ENCODE measurements around the gene SEC23A. TPM values are rescaled to one million over a fixed set of nuclear protein-coding genes. Genes with fewer than 3 reads are reported as not detected.
"Not testable (repeated sequence)": the region's sequence is repeated elsewhere in the genome, so short reads cannot be mapped to it uniquely, and the experiment has no call there.

SEC23A gene
- polyA plus RNA-seq (2013) = 90.9 and 91.1 TPM in 2 replicates

- peak within 1 kb of the TSS; percentile 90 for H3K14ac ChIP-seq (ENCODE audit: low read length)
- H2BK120ac ChIP-seq (ENCODE audit: insufficient read depth, low read length, poor library complexity) = peak within 1 kb of the TSS; percentile 89
- H3K18ac ChIP-seq (ENCODE audit: low read length) = peak within 1 kb of the TSS; percentile 92
- H3K4me2 ChIP-seq (ENCODE audit: low read length) = peak within 1 kb of the TSS; percentile 61
- peak; percentile 81 to 86 for DNase-seq
- H3K79me1 ChIP-seq (ENCODE audit: low read length) = peaks cover 9% of the 10 kb centered on the region
- peaks cover 0 to 2% of the 10 kb centered on the region in 2 experiments for H3K4me1 ChIP-seq (ENCODE audit: control insufficient read depth in 1 of 2, insufficient read depth in 2 of 2, low read length in 2 of 2)
- H4K12ac ChIP-seq (ENCODE audit: low read depth, low read length) = peak within 1 kb of the TSS; percentile 99
- peak within 1 kb of the TSS; percentile 80 for H2AK5ac ChIP-seq (ENCODE audit: low read length)
- peaks cover 9% of the 10 kb centered on the region for H3K79me2 ChIP-seq (ENCODE audit: control insufficient read depth, insufficient read depth, low read length, poor library complexity)
- H2BK12ac ChIP-seq (ENCODE audit: low read length) = peak within 1 kb of the TSS; percentile 56
- H3K4ac ChIP-seq (ENCODE audit: low read depth, low read length) = peak within 1 kb of the TSS; percentile 93
- peaks cover 0 to 5% of the 10 kb centered on the region in 2 experiments for H3K36me3 ChIP-seq (ENCODE audit: control insufficient read depth in 1 of 2, insufficient read depth in 2 of 2, low read length in 2 of 2)
- peak within 1 kb of the TSS; percentile 93 for H4K91ac ChIP-seq (ENCODE audit: low read depth, low read length)
- H3K4me3 ChIP-seq (ENCODE audit: low read depth, low read length) = peak within 1 kb of the TSS; percentile 88
- peak within 1 kb of the TSS; percentile 77 for H2AFZ ChIP-seq (ENCODE audit: insufficient read depth, low read length, poor library complexity)
- H3K23ac ChIP-seq (ENCODE audit: low read length) = no peak within 1 kb of the TSS
- H3K27me3 ChIP-seq (ENCODE audit: insufficient read depth, low read length) = no peaks in the 10 kb centered on the region
- peak within 1 kb of the TSS; percentile 86 for H2BK5ac ChIP-seq (ENCODE audit: low read depth, low read length, poor library complexity)
- H3K9me3 ChIP-seq (ENCODE audit: insufficient read depth, low read depth, low read length) = no peaks in the 10 kb centered on the region
- WGBS (ENCODE audit: extremely low coverage, insufficient coverage, insufficient read length) = no CpG with 5 or more reads among the region's 58 CpGs
- H3K9ac ChIP-seq (ENCODE audit: low read length) = peak within 1 kb of the TSS; percentile 59
- peak within 1 kb of the TSS; percentile 83 for H3K27ac ChIP-seq (ENCODE audit: low read depth, low read length)
- peak within 1 kb of the TSS; percentile 98 for H4K8ac ChIP-seq (ENCODE audit: low read depth, low read length)
These were observed at the start of gene SEC23A for GRCh38 chr14:39102969-39103957. Gene SEC23A, minus strand, starts transcription at chr14:39103235. Its CDS starts 7,117 bp downstream, at chr14:39096118.

- H2BK120ac ChIP-seq (ENCODE audit: insufficient read depth, low read length, poor library complexity) = no peak overlapping the region
These were observed 42.4 kb upstream of the SEC23A start for GRCh38 chr14:39145266-39145966.

GRCh38 chr14:39143226-39143625 lies 40.2 kb upstream of the SEC23A start:
- WGBS (ENCODE audit: extremely low coverage, insufficient coverage, insufficient read length) = no CpG with 5 or more reads among the region's 2 CpGs
- H4K12ac ChIP-seq (ENCODE audit: low read depth, low read length) = not testable (repeated sequence)

More at GRCh38 chr14:39145266-39145966, 42.4 kb upstream of the SEC23A start:
- H3K9ac ChIP-seq (ENCODE audit: low read length) = no peak overlapping the region
- WGBS (ENCODE audit: extremely low coverage, insufficient coverage, insufficient read length) = no CpG with 5 or more reads among the region's 7 CpGs
- no peak overlapping the region for H3K4me3 ChIP-seq (ENCODE audit: low read depth, low read length)
- no peaks in the 10 kb centered on the region for H3K27me3 ChIP-seq (ENCODE audit: insufficient read depth, low read length)
- H2AFZ ChIP-seq (ENCODE audit: insufficient read depth, low read length, poor library complexity) = no peak overlapping the region
- peaks cover 6% of the 10 kb centered on the region for H3K9me3 ChIP-seq (ENCODE audit: insufficient read depth, low read depth, low read length)
- H4K12ac ChIP-seq (ENCODE audit: low read depth, low read length) = no peak overlapping the region
- H3K4me1 ChIP-seq (ENCODE audit: control insufficient read depth in 1 of 2, insufficient read depth in 2 of 2, low read length in 2 of 2) = no peaks in the 10 kb centered on the region
- no peak overlapping the region for H2AK5ac ChIP-seq (ENCODE audit: low read length)
- no peak overlapping the region for H3K4ac ChIP-seq (ENCODE audit: low read depth, low read length)
- H4K91ac ChIP-seq (ENCODE audit: low read depth, low read length) = no peak overlapping the region
- H3K79me1 ChIP-seq (ENCODE audit: low read length) = no peaks in the 10 kb centered on the region
- no peak overlapping the region for H3K14ac ChIP-seq (ENCODE audit: low read length)
- H3K79me2 ChIP-seq (ENCODE audit: control insufficient read depth, insufficient read depth, low read length, poor library complexity) = no peaks in the 10 kb centered on the region
- peaks cover 4 to 8% of the 10 kb centered on the region in 2 experiments for H3K36me3 ChIP-seq (ENCODE audit: control insufficient read depth in 1 of 2, insufficient read depth in 2 of 2, low read length in 2 of 2)
- H3K4me2 ChIP-seq (ENCODE audit: low read length) = no peak overlapping the region
- no peak for DNase-seq
- H2BK5ac ChIP-seq (ENCODE audit: low read depth, low read length, poor library complexity) = no peak overlapping the region
- H4K8ac ChIP-seq (ENCODE audit: low read depth, low read length) = no peak overlapping the region
- H3K23ac ChIP-seq (ENCODE audit: low read length) = no peak overlapping the region
- no peak overlapping the region for H3K27ac ChIP-seq (ENCODE audit: low read depth, low read length)
- no peak overlapping the region for H3K18ac ChIP-seq (ENCODE audit: low read length)
- H2BK12ac ChIP-seq (ENCODE audit: low read length) = no peak overlapping the region

GRCh38 chr14:39141623-39142022 lies 38.6 kb upstream of the SEC23A start:
- H3K18ac ChIP-seq (ENCODE audit: low read length); H2AFZ ChIP-seq (ENCODE audit: insufficient read depth, low read length, poor library complexity); H3K27me3 ChIP-seq (ENCODE audit: insufficient read depth, low read length); H3K9me3 ChIP-seq (ENCODE audit: insufficient read depth, low read depth, low read length); H2AK5ac ChIP-seq (ENCODE audit: low read length); H3K79me2 ChIP-seq (ENCODE audit: control insufficient read depth, insufficient read depth, low read length, poor library complexity); H3K4ac ChIP-seq (ENCODE audit: low read depth, low read length); H2BK5ac ChIP-seq (ENCODE audit: low read depth, low read length, poor library complexity); H3K4me3 ChIP-seq (ENCODE audit: low read depth, low read length); H3K9ac ChIP-seq (ENCODE audit: low read length); H2BK12ac ChIP-seq (ENCODE audit: low read length); H3K14ac ChIP-seq (ENCODE audit: low read length); H3K79me1 ChIP-seq (ENCODE audit: low read length); H3K4me1 ChIP-seq (ENCODE audit: control insufficient read depth in 1 of 2, insufficient read depth in 2 of 2, low read length in 2 of 2); H4K8ac ChIP-seq (ENCODE audit: low read depth, low read length); H2BK120ac ChIP-seq (ENCODE audit: insufficient read depth, low read length, poor library complexity); H4K12ac ChIP-seq (ENCODE audit: low read depth, low read length); H3K27ac ChIP-seq (ENCODE audit: low read depth, low read length); H3K4me2 ChIP-seq (ENCODE audit: low read length); DNase-seq; H3K23ac ChIP-seq (ENCODE audit: low read length); H4K91ac ChIP-seq (ENCODE audit: low read depth, low read length): not testable (repeated sequence)
- peaks cover 10 to 15% of the 10 kb centered on the region in 2 experiments for H3K36me3 ChIP-seq (ENCODE audit: control insufficient read depth in 1 of 2, insufficient read depth in 2 of 2, low read length in 2 of 2)
- WGBS (ENCODE audit: extremely low coverage, insufficient coverage, insufficient read length) = no CpG with 5 or more reads among the region's 1 CpG

More at GRCh38 chr14:39143226-39143625, 40.2 kb upstream of the SEC23A start:
- H3K4me2 ChIP-seq (ENCODE audit: low read length); H3K27ac ChIP-seq (ENCODE audit: low read depth, low read length); H2BK12ac ChIP-seq (ENCODE audit: low read length); H4K91ac ChIP-seq (ENCODE audit: low read depth, low read length); H3K9me3 ChIP-seq (ENCODE audit: insufficient read depth, low read depth, low read length); H3K79me1 ChIP-seq (ENCODE audit: low read length); H3K4ac ChIP-seq (ENCODE audit: low read depth, low read length); H4K8ac ChIP-seq (ENCODE audit: low read depth, low read length); H3K4me1 ChIP-seq (ENCODE audit: control insufficient read depth in 1 of 2, insufficient read depth in 2 of 2, low read length in 2 of 2); DNase-seq; H3K4me3 ChIP-seq (ENCODE audit: low read depth, low read length); H3K14ac ChIP-seq (ENCODE audit: low read length); H2BK120ac ChIP-seq (ENCODE audit: insufficient read depth, low read length, poor library complexity); H2BK5ac ChIP-seq (ENCODE audit: low read depth, low read length, poor library complexity); H3K27me3 ChIP-seq (ENCODE audit: insufficient read depth, low read length); H3K18ac ChIP-seq (ENCODE audit: low read length); H2AK5ac ChIP-seq (ENCODE audit: low read length); H3K79me2 ChIP-seq (ENCODE audit: control insufficient read depth, insufficient read depth, low read length, poor library complexity); H3K9ac ChIP-seq (ENCODE audit: low read length); H2AFZ ChIP-seq (ENCODE audit: insufficient read depth, low read length, poor library complexity); H3K23ac ChIP-seq (ENCODE audit: low read length): not testable (repeated sequence)
- H3K36me3 ChIP-seq (ENCODE audit: control insufficient read depth in 1 of 2, insufficient read depth in 2 of 2, low read length in 2 of 2) = peaks cover 6 to 10% of the 10 kb centered on the region in 2 experiments

Data from trophoblast cell (in vitro differentiated cells and primary cell).